GM21786 (cell line): ENCODE measurements around the gene FNDC4.

Experiments used
- ATAC-seq: cut with Tn5 transposase; IDR thresholded peaks from one replicate; pipeline ENCODE4 v1.9.1; 2021; ENCODE audit not compliant: unreplicated experiment

Gene FNDC4

GRCh38 chr2:27494284-27494943 is 586 bp downstream of the FNDC4 start:
- ATAC-seq = no peak

- ATAC-seq = no peak
Measured at GRCh38 chr2:27493948-27494283, 1.1 kb downstream of the FNDC4 start.

GRCh38 chr2:27492557-27492956 is 2.4 kb downstream of the FNDC4 start:
- ATAC-seq = no peak

GRCh38 chr2:27489498-27490397 is 5.3 kb downstream of the FNDC4 start, which contains the start of gene IFT172:
Gene IFT172 (minus strand): TSS chr2:27489743. CDS start chr2:27489653, 90 bp downstream.
- ATAC-seq = peak; percentile 94

GRCh38 chr2:27489118-27489497 is 5.9 kb downstream of the FNDC4 start:
- ATAC-seq = no peak

GRCh38 chr2:27485496-27485895 is 9.5 kb downstream of the FNDC4 start:
- ATAC-seq = no peak

GRCh38 chr2:27471961-27472360 is 23.0 kb downstream of the FNDC4 start:
- ATAC-seq = no peak

- ATAC-seq = no peak
Measured at GRCh38 chr2:27464443-27464842, 30.6 kb downstream of the FNDC4 start.

- ATAC-seq = no peak
Measured at GRCh38 chr2:27461118-27461517, 33.9 kb downstream of the FNDC4 start.

GRCh38 chr2:27453968-27454367 is 41.0 kb downstream of the FNDC4 start:
- ATAC-seq = no peak

- no peak for ATAC-seq
Measured at GRCh38 chr2:27451095-27451494, 43.9 kb downstream of the FNDC4 start.

GRCh38 chr2:27448381-27448780 is 46.6 kb downstream of the FNDC4 start:
- ATAC-seq = no peak

- no peak for ATAC-seq
Measured at GRCh38 chr2:27446057-27446456, 48.9 kb downstream of the FNDC4 start.

GRCh38 chr2:27445615-27446014 is 49.4 kb downstream of the FNDC4 start:
- no peak for ATAC-seq

GRCh38 chr2:27445155-27445554 is 49.8 kb downstream of the FNDC4 start:
- no peak for ATAC-seq

- no peak for ATAC-seq
Measured at GRCh38 chr2:27442920-27443282, 52.1 kb downstream of the FNDC4 start.

GRCh38 chr2:27441958-27442919 is 52.8 kb downstream of the FNDC4 start, which contains the start of gene KRTCAP3:
Gene KRTCAP3 (plus strand): TSS chr2:27442381. CDS start chr2:27442413, 32 bp downstream.
- ATAC-seq = no peak
